GM19463 (cell line): ENCODE results near the gene TMEM161B.
A peak's percentile ranks its signal among the peaks of the same experiment; 100 is the strongest.
"Not testable (repeated sequence)": the region's sequence is repeated elsewhere in the genome, so short reads cannot be mapped to it uniquely, and the experiment has no call there.

Source experiments
- ATAC-seq: cut with Tn5 transposase; IDR thresholded peaks from one replicate; pipeline ENCODE4 v1.9.1; 2021; ENCODE audit warnings: mild to moderate bottlenecking, moderate library complexity; ENCODE audit not compliant: unreplicated experiment

Gene TMEM161B

GRCh38 chr5:88250010-88250409, 18.6 kb downstream of the TMEM161B start:
- ATAC-seq: no peak

DNA sequence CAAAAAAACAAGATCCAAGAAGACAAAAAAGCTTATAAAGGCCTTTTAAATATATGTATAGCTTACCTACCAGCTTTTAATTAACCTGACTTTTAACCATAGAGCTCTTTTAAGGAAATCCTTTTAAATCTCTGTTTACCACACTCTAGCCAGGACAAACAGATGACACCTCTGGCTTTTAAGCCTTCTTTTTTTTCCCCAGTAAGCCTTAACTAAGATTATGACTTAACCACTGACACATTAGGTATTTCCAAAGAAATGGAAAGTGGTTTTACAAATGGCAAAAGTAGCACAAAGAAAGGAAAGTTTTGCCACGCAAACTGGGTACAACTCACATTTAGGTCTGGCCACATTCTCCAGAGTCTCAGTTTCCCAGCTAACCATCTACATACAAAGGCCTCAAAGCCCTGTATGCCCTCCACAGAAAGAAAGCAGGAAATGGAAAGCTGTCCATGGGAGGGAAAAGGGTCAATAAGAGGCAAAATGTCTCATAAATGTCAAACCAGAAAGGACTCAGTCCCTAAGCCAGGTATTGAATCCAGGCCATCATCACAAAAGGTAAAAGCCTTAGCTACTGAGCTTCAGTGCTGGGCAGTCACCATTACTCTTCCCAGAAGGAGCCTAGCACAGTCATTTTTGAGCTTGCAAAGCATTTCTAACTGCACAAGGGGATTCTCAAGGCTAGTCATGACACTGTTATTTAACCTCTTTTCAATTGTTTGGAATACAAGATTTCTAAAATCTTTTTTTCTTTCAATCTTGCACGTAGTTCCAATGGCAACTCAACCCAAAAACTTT, 19.7 kb downstream of the TMEM161B start:
- ATAC-seq: no peak

DNA sequence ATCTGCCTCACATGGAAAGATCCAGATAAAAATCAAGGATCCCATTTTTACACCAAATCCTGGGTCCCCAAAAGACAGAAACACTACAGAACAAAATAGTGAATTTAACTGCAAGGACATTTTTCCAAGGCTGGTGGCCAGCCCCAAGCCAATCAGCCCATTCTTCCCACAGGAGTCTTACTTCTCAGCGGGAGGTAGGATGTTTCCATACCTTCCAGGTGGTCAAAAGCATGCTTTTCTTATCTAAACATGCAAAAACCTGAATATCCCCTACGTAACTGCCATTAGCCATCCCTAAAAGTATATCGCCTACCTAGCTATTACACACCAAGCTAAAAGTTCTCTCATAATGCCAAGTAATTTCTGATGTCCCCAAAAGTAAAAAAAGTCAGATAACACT, 20.6 kb downstream of the TMEM161B start:
- no peak for ATAC-seq

- ATAC-seq: no peak
Measured at GRCh38 chr5:88245893-88246244, 22.8 kb downstream of the TMEM161B start.

GRCh38 chr5:88245241-88245892, 23.3 kb downstream of the TMEM161B start:
- ATAC-seq: no peak

GRCh38 chr5:88244686-88245085, 24.0 kb downstream of the TMEM161B start:
- ATAC-seq: no peak

DNA sequence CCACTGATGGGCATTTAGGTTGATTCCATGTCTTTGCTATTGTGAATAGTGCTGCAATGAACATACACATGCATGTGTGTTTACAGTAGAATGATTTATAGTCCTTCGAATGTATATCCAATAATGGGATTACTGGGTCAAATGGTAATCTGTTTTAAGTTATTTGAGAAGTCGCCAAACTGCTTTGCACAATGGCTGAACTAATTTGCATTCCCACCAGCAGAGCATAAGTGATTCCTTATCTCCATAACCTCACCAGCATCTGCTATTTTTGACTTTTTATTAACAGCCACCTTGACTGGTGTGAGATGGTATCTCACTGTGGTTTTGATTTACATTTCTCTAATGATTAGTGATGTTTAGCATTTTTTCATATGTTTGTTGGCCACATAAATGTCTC, 25.2 kb downstream of the TMEM161B start:
- not testable (repeated sequence) for ATAC-seq

DNA sequence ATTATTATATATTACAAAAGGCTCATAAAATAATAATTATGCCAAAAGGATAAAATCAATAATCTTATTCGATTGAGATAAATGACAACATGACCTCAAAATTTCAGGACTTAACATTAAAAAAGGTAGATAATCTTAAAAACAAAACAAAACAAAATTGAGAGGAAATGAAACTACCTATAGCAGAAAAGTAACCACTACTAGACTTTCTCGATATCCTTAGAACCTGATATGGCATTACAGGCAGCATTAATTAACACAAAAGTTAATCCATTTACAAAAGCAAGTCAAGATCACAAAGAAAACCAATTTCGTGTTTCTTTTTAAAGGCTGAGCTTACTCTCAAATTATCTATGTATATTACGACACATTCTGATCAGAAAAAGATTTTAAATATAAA, 29.9 kb downstream of the TMEM161B start:
- no peak for ATAC-seq

DNA sequence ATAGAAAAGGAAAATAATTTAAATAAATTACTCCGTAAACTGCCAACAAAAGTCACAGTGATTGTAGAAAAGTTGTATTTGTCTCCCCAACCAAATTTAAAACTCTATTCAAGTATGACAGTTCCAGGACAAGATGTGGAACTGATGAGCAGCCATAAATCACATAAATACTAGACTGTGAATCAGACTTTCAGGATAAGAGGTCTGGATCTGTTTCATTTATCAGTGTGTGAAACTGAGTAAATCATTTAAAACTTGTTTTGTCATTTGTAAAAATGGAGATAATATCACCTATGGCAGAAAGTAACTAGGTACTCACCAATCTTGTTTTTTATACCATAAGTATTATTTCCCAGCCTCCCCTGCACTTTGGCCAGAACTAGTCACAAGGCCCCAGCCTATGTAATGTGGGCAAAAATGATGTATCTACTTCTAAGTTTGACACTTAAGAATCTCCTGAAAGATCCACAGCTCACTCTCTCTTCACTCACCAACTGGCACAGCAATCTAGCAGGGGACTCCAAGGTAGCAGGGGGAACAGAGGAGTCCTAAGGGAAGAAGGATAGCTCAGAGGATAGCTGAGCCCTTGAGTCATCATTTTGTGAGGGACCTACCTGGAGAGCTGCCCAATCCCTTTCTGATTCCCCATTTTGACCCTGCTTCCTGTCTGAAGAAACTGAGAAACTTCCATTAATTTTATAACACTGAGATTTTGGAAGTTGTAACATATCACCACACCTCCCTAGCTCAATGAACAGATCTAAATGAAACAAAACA, 31.6 kb downstream of the TMEM161B start:
- ATAC-seq: no peak

- no peak for ATAC-seq
Measured at GRCh38 chr5:88235828-88236227, 32.8 kb downstream of the TMEM161B start.

- ATAC-seq: no peak
Measured at GRCh38 chr5:88235346-88235745, 33.3 kb downstream of the TMEM161B start.

GRCh38 chr5:88230546-88231066, 38.0 kb downstream of the TMEM161B start:
- ATAC-seq: no peak

DNA sequence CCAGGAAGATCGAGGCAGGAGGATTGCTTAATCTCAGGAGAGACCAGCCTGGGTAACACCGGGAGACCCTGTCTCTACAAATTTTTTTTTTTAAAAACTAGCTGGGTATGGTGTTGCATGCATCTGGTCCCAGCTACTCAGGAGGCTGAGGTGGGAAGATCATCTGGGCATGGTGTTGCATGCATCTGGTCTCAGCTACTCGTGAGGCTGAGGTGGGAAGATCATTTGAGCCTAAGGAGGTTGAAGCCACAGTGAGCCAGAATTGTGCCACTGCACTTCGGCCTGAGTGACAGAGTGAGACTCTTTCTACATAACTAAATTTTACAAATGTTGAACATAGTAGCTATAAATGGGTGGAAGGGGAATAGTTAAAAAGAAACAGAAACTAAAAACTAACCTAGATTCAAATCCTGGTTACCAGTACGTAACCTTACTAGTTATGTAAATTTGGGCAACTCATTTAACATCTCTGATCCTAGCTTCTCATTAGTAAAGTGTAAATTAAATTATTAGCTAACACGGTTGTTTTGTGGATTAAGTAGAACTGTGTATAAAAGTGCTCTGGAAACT, 41.7 kb downstream of the TMEM161B start:
- ATAC-seq: peak; percentile 72

- ATAC-seq: no peak
Measured at GRCh38 chr5:88214655-88215054, 54.0 kb downstream of the TMEM161B start.

GRCh38 chr5:88207575-88207974, 61.1 kb downstream of the TMEM161B start:
- no peak for ATAC-seq

- no peak for ATAC-seq
Measured at GRCh38 chr5:88203981-88204750, 64.5 kb downstream of the TMEM161B start.

DNA sequence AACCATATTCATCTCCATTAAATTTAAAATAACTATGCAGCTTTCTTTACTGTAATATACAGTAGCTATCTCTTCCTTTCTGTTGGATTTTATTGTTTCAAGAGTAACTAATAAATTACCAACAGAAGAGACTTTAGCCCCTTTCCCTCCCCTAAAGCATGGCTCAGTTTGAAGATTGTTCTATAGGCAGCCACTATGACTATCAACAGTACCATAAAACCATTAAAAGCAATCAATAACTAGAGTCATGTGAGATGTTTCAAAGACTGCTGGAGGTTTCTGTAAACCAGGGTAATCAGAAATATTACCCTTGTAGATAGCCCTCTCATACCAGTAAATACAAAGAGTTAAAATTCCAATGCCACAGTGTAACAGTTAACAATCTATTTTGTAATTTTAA, 73.0 kb downstream of the TMEM161B start:
- no peak for ATAC-seq

DNA sequence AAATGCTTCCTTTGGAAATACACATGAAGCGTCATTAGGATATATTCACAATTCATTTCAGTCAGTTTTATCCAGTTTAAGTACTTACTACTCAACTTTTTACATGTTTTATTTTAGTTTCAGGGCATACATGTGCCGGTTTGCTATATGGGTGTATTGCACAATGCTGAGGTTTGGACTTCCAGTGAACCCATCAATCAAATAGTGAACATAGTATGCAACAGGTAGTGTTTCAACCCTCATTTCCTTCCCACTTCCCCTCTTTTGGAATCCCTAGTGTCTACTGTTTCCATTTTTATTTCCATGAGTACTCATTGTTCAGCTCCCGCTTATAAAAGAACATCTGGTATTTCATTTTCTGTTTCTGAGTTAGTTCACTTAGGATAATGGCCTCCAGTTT, 74.7 kb downstream of the TMEM161B start:
- ATAC-seq: no peak

DNA sequence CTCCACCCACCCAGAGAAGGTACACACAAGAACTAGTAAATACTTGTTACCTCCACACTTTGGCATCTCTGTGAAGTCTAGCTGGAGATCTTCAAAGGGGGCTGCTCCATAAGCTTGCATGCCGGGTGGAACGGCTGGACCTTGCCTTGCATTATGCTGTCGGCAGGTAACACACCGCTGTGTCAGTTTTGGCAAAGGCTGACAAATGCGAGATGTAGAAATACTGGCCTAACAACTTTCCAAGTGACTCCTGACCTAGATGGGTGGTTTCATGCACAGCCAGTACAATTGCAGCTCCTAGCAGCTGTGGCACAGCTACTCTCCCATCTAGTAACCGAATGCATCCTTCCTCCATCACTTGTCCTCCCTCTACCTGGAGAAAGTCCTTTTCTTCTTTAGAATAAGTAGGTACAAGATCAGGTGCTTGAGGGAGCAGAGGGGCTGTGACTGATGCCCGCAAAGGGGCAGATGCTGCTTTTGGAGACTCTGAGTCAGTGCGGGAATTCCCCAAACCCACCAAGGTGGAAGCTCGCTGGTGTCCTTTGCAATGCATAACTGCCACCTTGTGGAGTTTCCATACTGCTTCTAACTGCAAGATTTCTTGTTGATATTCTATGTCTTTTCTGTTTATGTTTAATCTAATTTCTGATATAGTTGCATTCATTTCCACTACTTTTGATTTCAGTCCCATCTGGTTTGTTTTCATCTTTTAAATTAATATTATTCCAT, 78.4 kb downstream of the TMEM161B start:
- no peak for ATAC-seq

- not testable (repeated sequence) for ATAC-seq
Measured at GRCh38 chr5:88189484-88189883, 79.2 kb downstream of the TMEM161B start.
